ENCODE data around the gene MESP2.

MESP2 gene

DNA sequence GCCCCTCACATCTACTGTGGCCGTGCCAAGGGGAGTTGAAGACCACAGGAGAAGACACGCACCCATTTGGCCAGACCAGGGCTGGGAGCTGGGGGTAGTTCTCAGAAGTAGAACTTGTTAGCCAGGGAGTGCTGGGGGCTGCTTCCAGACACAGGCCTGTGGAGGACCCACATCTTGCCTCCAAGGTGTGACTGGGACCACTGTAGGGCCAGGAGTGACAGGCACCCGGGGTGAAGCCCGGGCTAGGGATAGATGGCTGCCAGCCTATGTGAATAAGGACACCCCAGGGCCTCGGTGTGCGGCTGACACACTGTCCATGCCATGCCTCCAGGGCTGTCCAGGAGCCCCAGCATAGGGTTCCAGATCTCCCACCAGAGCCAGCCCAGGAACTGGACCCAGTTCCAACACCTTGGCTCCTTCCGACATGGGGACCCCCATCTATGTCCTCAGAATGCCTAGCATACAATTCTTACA is 36.8 kb downstream of the MESP2 start:
- in situ Hi-C loops (cut with HindIII; ENCODE audit: low sequenced_read_pairs), result no loop called here

DNA sequence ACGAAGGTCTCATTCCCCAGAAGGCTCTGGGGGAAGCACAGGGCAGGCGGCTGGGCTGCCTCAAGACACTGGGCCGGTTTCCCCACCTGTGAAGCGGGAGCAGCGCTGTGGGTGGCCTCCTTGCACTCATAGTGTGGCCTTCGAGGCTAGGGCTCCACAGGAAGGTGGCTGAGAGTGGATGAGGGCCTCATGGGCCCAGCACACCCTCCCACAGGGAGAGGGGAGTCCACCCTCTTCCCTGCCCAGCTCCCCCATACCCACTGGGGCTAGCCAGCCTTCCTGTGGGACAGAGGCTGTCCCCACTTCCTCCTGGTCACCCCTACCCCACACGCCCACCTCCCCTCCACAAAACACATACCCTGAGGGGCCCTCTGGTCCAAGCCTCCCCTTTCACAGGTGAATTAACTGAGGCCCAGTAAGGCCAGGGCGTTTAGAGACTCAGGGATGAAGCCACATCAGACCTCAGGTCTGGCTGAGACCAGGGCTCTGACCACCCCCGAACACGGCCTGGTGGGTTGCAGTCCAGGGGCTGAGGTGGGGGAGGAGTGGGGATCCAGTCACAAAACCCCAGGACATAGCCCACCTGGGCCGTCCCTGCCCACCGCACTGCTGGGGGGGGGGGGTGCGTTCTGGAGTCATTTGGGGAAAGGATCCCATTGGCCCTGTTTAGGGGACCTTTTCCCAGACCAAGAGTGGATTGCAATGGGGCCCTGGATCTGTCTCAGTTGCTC is 37.4 kb downstream of the MESP2 start:
- in situ Hi-C loops (cut with HindIII; ENCODE audit: low sequenced_read_pairs), result no loop called here

DNA sequence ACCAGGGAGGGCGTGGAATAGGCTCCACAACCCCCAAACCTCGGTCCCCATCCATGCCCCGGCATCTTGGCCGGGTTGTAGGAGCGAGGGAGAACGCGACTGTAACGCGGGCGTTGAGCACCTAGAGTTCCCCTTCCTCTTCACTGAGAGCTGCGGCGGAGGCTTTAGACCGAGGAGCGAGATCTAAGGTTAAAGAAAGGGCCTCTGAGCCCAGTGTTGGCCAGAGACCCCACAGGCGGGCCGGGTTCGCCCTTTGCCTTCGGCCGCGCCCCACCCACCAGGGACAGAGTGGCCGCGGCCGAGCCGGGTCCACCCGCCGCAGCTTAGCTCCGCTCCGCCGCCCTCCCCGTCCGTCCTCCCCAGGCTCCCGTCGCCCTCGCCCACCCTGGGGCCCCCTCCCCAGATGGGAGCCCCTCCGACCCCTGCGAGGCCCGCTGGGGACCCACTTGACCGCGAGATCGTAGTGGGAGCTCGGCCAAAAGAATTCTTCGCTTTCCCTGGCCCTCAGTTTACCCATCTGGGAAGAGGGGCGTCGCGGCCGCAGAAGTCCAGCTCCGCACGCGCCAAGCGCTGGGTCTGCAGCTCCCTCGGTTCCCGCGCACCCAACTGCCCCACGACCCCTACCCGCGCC is 38.1 kb downstream of the MESP2 start:
- in situ Hi-C loops (cut with HindIII; ENCODE audit: low sequenced_read_pairs), result no loop called here

DNA sequence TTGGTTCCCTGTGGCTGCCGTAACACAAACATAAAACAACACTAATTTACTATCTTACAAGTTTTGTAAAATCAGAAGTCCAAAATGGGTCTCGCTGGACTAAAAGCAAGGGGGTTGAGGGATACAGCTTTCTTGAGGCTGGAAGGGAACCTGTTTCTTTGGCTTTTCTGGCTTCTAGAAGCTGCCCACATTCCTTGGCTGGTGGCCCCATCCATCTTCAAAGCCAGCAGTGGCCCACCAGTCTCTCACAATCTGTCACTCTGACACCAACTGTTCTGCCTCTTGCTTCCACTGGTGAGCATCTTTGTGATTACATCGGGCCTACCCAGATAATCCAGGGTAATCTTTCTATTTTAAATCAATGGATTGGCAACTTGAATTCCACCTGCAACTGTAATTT is 39.6 kb downstream of the MESP2 start:
- in situ Hi-C loops (cut with HindIII; ENCODE audit: low sequenced_read_pairs), result no loop called here

DNA sequence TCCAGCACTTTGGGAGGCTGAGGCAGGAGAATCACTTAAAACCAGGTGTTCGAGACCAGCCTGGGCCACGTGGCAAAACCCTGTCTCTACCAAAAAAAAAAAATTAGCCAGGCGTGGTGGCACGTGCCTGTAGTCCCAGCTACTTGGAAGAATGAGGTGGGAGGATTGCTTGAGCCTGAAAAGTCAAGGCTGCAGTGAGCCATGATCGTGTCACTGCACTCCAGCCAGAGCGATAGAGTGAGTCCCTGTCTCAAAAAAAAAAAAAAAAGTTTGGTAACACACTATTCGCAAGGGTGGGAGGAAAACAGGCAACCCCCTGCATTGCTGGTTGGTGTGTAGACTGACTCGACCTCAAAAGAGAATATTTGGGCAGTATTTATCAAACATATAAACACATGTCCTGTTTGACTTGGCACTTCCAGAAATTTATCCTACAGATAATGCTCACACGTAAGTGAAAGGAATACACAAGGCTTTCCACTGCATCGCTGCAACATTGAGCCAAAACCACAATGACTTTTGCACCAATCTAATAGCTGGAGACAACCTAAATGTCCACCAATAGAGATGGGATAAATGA is 41.7 kb downstream of the MESP2 start:
- in situ Hi-C loops (cut with HindIII; ENCODE audit: low sequenced_read_pairs), result no loop called here

DNA sequence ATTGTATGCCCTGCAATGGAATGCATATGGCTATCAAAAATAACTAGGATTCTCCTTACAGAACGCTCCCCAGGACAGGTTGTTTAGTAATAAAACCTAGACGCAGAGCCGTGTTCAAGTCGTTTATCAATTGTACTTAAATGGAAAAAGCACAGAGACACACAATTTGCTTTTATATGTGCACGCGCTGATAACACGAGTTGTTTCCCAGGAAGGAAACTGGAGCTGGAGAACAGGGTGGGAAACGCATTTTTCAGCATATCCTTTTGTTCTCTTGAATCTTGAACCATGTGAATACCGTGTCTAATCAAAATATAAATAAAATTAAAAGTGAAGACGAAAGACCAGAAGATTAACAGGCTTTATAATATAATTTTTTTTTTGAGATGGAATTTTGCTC is 42.2 kb downstream of the MESP2 start:
- in situ Hi-C loops (cut with HindIII; ENCODE audit: low sequenced_read_pairs), result no loop called here

DNA sequence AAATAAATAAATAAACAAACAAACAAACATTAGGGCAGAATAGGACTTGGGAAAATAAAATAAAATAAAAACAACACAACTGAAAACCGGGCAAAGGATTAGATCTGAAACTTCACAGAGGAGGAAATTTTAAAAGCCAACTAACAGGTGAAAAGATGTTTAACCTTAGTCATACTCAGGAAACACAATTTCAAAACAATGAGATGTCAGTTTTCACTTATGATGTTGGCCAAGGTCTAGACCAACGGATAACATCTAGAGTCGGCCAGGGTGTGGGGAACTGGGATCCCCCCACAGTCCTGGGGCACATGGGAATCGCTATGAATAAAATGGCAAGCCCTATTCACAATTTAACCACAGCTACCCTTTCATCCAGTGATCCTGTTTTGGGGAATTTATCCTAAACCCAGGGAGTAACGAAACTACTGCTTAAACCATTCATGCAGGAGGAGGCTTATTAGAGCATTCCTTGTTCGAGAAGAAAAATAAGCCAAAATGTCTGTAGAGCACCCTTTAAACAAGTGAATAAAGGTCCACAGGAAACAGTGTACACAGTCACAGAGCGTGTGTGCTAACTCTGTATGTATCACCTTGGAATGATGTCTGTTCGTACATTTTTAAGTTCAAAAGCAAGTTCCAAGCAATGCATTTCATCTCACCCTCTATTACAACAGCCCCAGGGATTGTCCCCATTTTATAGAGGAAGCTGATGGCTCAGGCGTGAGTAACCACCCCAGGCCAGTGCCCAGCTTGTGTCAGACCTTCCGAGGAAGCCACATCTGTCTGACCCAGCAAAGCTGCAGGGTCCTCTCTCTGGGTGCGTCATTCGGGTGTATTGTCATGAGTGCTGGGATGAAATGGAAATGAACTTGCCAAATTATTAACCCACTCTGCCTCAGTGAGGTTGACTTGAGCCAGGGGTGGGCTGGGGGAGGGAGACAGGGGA is 44.8 kb downstream of the MESP2 start:
- in situ Hi-C loops (cut with HindIII; ENCODE audit: low sequenced_read_pairs), result no loop called here

DNA sequence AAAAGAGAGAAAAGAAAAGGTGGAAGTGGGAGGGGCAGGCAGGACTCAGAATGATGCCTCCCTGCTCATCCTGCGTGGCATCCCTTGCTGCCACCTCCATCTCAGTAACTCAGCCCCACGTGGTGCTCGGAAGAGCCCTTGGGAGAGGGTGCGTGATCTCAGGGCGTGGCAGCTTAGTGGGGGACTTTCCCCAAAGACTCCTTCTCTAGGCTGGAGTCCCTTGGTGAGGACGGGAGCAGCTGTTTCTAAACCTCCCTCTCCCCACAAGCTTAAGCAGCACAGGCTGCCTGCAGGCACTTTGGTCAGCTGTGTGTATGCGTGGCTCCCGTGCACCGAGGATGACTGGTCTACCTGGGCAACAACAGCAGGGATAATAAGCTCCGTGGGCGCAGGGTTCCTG is 45.9 kb downstream of the MESP2 start:
- in situ Hi-C loops (cut with HindIII; ENCODE audit: low sequenced_read_pairs), result no loop called here

DNA sequence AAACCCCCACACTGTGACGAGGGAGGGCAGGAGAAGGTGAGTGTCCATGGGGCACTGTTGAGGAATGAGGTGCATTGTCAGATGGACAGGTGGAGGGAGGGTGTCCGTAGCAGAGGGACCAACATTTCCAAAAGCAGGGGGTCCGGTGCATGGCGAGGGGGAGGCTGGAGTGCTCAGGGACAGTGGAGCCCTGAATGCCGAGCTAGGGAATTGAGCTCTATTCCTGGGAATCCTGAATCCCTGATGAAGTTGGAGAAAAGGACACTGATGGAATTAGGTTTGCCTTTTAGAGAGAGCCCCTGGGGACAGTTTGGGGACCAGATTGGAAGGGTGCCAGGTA is 46.4 kb downstream of the MESP2 start:
- in situ Hi-C loops (cut with HindIII; ENCODE audit: low sequenced_read_pairs), result no loop called here

DNA sequence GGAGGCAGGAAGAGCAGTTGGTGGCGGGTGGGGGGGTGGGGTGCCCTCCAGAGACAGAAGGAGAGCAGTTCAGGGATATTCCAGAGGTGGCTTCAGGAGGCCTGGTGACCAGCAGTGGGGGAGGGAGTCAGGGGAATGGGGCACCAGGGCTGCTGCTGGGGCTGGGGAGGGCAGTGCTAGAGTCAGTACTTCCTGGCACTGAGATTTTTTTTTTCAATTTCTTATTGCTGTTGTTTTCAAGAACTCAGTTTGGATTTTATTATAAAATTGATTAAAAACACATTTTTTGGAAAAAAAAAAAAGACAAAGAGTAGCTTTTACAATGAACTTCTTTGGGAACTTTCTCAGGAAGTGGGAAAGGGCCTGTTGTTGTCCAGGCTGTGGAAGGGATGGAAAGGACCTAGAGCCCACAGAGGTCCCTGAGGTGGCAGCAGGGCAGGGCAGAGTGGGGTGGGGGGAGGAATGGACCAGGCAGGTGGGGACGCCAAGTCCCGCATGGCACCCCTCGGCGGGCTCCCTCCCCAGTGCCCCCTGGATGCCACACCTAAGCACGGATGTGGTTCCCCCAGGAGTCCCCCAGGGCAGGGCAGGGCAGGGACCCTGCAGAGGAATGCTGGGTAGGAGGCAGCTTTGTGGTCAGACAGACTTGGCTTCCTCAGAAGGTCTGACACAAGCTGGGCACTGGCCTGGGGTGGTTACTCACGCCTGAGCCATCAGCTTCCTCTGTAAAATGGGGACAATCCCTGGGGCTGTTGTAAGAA is 47.0 kb downstream of the MESP2 start:
- in situ Hi-C loops (cut with HindIII; ENCODE audit: low sequenced_read_pairs), result no loop called here

DNA sequence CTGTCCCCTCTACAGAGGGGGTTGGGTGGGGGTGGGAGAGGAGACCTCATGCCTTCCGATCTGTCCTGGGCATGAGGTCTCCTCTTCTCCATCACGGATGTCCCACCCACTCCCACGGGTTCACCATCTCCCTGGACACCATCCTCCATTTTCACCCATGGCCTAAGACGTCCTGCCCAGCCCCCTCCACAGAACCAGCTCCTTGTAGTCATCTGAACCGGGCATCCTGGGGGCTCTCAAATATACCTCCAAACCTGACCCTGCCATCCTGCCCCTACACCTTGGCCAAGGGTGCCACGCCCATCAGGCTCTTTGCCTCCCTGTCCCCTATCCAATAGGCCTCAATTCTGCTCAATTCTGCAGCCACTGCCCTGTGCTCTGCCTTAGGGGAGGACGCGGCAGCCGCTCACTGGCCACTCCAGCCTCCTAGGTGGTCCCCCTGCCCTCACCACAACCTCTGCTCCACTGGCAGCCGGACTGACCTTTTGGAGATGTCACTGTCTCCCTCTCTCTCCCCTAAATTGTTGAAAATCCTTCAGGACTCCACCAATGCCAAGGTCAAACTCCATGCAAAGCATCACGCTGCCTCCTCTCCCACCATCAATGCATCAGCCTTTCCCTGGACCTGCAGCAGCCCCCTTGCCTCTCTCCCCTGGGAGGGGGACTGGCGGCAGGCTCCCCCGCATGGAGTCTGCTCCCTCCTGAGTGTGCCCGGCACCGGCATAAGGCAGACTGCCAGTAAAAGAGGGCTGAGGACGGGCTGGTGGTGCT is 47.9 kb downstream of the MESP2 start:
- in situ Hi-C loops (cut with HindIII; ENCODE audit: low sequenced_read_pairs), result no loop called here

DNA sequence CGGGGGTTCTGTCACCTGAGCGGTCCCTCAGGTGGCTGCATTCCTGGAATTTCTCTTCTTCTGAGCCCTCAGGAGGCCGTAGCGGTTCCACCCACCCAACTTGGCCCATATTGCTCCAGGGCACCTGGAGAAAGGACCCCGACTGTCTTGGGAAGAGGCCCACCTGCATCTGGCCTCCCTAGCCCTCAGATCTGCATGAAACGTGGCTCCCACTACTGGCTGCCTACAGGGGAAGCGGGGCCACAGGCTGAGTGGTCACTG is 48.4 kb downstream of the MESP2 start:
- in situ Hi-C loops (cut with HindIII; ENCODE audit: low sequenced_read_pairs), result no loop called here

DNA sequence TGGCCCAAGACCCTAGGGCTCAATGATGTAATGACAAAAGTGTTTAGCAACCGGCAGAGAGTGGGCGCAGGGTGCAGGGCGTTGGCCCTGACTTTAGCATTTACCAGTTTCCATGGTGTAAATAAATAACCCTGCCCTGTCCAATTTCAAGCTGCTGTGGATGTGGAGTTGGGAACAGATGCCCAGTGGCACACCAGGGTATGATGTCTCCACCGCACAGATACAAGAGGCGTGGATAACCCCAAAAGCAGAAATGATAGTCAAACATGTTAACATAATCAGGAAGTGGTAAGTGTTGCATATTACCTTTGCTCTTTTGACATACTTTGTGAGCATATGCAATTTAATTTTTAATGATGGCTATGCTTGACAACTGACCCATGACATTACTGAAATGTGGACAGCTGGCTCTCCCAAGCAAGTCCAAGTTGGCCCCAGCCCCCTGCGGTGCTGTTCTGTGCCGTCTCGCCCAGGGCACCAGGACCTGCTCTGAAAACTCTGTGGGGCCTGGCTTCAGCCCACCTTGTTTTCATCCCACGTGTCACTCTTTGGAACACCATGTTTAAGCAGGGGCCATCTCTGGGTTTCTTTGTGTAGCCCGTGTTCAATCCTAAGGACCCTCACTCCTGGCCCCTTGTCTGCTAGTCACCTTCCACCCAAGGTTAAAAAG is 49.3 kb downstream of the MESP2 start:
- in situ Hi-C loops (cut with HindIII; ENCODE audit: low sequenced_read_pairs), result no loop called here

DNA sequence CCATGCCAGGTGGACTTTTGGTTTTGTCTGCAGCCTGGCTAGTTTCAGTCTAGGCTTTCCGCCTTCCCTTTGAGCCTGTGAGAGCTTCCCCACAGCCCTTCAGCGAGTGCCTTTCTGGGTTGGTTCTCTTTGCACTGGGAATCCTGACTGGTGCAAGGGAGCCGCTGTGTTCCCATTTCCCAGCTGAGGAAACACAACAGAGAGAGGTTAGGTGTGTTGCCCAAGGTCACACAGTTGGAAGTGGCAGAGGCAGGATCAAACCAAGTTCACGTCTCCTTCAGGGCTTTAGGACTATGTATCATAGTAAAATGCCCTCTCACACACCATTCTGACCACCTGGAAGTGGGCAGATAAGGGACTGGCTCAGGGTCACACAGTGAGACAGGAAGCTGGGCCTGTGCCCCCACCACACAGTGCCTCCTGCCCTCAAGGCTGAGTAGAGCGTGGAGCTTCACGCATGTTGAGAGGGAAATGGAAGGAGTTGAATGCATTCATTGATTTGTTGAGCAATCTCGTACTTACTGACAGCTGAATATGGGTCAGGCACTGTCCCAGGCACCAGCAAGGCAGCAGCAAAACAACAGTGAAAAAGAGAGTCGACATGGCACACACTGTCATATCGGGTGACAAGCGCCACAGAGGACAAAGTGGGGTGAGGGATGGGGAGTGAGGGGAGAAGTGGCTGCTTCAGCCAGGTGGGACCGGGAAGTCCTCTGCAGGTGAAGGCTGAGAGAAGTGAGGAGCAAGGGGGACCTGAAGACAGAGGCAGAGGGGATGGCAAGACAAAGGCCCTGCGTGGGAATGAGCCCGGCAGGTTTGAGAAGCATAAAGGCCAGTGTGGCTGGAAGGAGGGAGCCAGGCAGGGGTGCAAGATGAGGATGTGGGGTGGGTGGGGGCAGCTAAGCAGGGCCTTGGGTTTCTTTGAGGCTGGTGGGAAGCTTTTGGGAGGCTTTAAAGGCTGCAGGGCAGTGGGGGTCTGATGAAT is 50.8 kb downstream of the MESP2 start:
- in situ Hi-C loops (cut with HindIII; ENCODE audit: low sequenced_read_pairs), result no loop called here

DNA sequence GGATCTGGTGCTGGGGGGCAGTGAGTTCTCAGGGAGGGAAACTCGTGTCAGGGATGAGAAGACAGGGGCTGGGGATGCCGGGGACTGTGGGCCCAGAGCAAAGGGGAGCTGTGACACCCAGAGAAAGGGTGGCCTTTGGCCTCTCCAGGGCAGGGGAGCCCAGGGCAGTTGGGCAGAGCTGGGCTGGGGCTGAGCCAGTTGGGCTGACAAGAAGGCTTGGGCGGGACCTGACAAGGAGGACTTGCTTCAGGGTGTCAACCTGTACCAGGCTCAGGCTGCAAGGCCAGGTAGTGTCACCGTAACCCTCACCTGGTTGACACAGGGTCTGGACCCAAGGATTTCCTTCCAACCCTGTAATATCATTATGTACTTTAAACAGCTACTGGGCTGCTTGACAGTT is 51.7 kb downstream of the MESP2 start:
- in situ Hi-C loops (cut with HindIII; ENCODE audit: low sequenced_read_pairs), result no loop called here

Measured in endothelial cell of hepatic sinusoid (primary cell).